NCI-H345 (cell line): ENCODE results near the gene SYNGR2.

Experiments
- DNase-seq: peaks from one replicate; lab custom pipeline; 2025; lab: John Stamatoyannopoulos, UW

The SYNGR2 gene

DNA sequence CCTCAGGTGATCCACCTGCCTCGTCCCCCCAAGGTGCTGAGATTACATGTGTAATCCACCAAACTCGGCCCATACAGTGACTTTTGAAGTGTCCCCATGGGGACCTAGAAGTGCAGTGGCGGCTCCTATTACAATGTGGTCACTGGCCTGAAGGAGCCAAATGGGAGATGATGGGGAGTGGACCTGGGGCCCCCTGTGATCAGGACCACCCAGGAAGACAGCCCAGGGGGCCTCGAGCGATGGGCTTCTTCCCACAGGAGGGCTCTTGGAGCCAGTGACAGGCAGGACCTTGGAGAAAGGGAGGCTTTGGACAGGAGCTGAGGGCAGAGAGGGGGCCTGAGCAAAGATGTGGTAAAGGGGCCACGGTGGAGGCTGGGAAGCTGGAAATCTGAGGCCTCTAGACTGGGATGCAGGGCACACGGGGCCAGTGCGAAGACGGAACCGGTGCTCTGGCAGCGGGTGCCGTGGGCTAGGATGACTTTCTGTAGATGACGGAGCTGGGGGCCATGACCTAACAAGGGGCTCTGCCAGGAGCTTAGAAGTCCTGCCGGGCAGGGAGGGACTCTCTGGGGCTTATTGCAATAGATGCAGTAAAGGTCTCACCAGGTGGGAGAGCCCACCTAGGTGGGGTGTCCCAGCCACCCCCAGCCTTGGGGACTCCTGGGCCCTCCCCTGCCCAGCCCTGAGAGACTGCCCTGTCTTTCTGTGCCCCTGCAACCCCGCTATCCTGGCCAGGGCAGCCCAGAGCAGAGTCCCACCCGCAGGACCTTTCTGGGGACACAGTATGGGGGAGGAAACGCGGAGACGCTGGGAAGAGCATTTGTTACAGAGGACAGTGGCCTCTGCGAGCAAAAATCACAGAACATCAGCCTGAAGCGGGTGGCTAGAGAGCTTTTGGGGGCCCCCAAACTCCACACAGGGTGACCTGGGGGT, 24.9 kb upstream of the SYNGR2 start:
- no peak for DNase-seq

DNA sequence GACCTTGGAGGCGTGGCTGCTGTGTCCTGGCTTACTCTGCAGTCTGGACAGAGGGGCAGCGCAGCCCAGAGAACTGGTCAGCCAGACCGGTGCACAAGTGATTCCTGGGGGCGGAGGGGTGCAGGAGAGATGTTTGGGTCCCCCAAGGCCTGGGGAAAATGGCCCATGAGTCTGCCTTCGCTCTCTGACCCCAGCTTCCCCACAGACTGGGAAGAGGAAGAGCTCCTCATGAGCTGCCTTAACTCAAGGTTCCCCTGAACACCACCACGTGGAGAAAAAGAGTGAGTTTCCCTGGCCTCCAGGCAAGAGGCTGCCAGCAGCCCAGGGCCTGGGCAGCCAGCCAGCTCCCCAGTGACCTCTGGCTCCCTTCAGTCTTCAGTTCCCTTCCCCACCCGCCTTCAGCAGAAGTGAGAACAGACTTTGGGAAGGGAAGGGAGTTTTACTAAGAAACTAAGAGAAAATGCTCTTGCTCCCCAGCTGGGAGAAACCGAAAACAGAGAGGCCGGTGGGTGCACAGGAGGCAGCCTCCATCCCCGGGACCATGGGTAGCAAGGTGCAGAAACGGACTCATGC, 24.1 kb upstream of the SYNGR2 start:
- DNase-seq, result no peak

DNA sequence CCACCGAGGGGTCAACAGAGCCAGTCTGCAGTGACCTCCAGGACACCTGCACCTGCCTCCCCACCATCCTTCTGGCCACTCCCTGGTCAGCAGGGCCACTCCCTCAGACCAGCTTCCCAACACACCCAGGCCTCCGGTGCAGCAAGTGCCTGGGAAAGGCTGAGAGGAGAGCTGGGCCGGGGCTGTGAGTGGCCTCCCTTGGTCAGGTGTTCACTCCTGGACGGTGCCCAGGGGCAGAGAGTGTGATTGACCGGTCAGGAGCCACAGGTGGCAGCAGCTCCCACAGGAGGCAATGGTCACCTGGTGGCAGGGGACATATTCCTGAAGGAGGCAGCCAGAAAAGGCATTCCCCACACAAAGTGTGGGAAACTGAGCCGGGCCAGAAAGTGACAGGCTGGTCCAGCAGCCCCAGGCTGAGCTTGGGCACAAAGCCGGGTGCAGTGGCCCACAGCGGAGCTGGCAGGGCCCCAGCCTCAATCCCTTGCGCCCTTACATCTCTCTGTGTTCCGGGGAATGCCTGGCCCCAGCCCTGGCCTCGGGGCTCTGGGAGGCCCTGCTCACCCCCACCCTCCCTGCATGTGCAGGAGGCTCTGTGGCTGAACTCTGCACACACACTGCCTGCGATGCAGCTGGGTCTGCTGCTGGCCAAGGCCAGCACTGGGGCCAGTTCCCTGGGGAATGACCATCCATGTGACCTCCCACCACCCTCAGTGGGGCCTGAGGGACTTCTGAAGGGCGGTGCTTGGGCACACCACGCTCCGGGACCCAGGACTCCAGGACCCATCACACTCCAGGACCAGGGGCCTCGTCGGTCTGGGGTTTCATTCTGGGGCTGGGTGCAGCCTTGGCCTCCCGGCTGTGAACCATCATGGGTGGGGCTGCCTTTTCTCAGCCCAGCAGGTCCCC, 23.4 kb upstream of the SYNGR2 start:
- no peak for DNase-seq

DNA sequence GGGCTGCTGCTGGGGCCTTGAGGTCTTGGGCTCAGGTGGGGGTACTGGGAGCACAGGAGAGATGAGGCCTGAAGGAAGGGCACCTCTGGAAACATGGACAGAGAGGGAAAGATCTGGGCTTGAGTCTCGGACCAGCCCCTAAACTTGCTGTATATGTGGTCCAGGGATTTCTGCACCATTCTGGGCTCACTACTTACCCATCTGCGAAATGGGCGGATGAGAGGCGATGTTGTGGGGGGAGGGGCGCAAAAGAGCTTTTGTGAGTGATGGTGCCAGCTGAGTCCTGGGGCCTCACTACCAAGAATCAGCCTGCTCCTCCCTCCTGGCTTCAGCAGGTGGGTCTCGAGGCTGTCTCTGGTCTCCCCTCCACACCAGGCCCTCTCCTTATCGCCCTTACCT, 21.9 kb upstream of the SYNGR2 start:
- no peak for DNase-seq

DNA sequence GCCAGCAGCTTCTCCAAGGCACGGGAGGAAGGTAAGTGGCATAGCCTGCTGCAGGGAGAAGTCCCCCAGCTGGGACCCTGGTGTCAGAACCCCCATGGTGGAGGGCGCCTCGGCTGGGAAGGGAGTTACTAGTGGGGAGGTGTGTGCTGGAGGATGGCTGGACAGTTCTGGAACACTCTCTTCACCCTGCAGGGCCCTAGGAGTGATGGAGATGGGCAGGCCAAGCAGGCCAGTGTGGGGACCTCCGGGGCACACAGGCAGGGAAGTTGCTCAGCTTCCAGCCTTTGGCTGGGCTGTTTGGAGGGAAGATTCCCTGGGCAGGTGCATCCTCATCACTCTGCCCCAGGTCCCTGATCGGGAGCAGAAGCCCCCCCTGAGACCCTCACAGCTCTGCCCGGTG, 21.5 kb upstream of the SYNGR2 start:
- DNase-seq, result no peak

DNA sequence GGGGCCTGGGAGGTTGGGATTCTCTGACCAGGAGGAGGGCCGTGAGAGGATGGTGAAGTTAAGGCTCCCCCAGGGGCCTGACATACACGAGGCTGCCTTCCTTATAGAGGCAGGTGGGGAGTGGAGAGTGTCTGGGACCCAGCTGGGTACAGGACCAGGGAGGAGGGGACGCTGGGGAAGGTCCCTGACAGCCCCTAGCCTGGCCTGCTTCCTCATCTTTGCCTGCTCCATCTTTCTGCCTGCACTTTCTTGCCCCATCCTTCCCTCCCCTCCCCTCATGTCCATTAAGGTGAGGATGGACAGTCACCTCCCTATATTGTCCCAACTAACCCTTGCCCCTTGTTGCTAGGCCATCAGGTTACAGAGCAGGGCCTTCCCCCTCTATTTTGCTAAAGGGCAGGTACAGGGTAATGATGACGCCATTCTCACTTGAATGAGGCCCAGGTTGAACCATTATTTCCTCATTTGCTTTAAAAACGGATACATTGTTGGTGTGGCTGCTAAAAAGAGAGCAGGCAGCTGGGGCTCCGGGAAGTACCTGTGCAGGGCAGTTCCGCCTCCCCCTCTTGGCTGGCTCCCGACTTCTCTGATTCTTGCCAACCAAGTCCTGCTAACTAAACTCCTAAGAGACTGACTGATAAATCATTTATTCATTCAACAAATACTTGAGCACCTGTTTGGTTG, 20.9 kb upstream of the SYNGR2 start:
- no peak for DNase-seq

DNA sequence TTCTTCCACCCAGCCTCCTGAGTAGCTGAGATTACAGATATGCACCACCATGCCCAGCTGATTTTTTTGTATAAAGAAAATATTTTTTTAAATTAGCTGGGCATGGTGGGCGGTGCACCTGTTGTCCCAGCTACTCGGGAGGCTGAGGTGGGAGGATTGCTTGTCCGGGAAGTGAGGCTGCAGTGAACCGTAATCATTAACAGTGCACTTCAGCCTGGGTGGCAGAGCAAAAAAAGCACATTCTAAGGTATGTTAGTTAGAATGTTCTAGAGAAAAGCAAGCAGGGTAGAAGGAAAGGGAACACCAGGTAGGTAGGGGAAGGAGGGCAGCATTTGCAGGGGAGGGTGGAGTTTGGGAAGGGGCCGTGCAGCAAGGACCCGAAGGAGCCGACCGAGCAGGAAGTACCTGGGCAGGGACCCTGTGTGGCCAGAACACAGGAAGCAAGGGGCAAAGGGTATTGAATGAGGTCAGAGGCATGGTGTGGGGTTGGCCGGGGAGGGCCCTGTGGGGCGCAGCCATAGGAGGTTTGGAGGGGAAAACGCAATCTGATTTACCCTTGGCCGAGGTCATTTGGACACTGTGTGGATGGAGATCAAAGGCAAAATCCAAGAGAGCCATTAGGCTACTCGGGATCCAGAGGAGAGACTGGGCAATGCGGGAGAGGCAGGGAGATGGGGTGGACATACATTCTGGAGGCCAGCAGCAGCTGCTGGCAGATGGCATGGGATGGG, 19.9 kb upstream of the SYNGR2 start:
- no peak for DNase-seq

DNA sequence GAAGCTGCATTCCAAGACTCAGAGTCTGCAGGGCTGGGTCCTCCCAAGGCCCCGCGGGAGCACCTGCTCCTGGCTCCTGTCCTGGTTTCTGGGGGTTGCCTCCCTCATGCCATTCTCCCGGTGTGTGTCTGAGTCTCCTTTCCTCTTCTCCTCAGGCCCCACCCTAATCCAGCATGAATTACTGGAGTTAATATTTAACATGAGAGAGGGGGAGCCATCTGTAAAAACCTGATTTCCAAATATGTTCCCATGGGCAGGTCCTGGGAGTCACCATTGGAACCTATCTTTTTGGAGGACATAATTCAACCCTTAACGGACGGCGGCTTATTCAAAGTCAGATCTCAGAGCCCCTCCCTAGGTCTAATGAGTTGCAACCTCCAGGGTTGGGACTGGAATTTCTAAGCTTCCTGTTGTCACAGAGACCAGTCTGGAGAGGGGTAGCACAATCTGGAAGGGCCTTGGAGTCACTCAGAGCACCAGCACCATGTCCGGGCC, 16.8 kb upstream of the SYNGR2 start:
- no peak for DNase-seq

DNA sequence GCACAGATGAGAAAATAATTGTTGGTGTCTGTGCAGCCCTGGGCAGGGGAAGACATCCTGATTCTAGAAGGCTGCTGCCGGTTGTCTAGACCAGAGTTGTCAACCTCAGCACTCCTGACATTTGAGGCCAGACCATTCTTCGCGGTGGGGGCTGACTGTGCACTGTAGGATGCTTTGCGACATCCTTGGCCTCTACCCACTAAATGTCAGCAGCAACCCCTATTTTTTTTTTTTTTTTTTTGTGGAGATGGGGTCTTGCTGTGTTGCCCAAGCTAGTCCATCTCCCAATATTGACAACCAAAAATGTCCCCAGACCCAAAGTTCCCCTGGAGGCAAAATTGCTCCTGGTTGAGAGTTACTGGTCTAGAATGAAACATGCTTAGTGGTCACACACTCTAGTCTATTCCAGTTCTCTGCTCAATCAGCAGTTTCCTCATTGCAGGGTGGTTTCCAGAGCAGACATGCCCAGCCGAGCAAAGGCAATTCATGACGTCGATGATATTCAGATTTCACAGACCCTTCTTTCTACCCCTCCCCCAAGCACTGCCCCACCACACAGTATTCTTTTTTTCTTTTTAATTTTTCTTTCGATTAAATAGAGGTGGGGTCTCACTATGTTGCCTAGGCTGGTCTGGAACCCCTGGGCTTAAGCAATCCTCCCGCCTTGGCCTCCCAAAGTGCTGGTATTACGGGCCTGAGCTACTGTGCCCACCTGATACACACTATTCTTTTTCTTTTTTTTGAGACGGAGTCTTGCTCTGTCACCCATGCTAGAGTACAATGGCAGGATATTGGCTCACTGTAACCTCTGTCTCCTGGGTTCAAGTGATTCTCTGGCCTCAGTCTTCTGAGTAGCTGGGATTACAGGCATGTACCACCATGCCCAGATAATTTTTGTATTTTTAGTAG, 13.2 kb upstream of the SYNGR2 start:
- no peak for DNase-seq

DNA sequence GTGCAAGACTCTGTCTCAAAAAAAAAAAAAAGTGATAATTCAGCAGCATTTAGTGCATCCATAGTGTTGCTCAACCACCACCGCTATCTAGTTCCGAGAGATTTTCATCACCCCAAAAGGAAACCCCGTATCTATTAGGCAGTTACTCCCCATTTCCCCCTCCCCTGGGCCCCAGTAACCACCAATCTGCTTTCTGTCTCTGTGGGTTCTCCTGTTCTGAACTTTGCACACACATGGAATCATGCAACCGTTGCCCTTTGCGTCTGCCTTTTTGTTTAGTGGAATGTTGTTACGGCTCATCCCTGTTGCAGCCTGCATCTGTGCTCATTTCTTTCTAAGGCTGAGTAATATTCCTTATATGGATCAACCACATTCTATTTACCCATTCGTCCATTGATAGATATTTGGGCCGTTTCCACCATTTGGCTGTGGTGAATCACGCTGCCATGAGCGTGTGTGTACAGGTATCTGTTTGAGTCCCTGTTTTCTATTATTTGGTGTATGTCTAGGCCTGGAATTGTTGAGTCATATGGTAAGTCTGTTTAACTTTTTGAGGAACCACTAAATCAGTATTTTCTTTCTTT, 8.7 kb upstream of the SYNGR2 start:
- DNase-seq, result no peak

DNA sequence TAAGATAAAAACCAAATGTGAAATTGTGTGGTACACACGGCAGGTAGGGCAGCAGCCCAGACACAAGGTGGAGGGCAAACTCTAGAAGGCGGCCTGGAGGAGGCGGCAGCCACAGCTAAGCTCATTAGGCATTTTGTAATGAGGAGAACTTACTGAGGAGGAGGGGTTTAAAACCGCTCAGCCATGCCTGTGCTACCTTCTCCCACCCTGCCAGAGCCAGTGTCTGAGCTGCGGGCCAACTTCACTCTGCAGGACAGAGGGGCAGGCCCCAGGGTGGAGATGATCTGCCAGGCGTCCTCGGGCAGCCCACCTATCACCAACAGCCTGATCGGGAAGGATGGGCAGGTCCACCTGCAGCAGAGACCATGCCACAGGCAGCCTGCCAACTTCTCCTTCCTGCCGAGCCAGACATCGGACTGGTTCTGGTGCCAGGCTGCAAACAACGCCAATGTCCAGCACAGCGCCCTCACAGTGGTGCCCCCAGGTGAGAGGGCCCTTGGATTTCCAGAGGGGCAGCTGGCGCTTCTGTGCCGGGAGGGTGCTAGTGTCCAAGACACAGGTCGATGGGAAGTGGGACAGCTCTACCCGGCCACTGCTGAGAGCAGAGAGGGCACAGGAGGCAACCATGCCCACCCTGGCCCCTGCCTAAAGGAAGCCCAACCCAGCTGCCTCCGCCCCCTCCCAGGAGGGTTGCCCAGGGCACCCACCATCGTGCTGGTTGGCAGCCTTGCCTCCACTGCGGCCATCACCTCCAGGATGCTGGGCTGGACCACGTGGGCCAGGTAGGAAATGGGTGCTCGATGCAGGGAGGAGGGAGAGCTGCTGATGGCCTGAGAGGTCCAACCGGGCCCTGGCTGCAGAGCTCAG, 4.3 kb upstream of the SYNGR2 start:
- DNase-seq, result no peak

DNA sequence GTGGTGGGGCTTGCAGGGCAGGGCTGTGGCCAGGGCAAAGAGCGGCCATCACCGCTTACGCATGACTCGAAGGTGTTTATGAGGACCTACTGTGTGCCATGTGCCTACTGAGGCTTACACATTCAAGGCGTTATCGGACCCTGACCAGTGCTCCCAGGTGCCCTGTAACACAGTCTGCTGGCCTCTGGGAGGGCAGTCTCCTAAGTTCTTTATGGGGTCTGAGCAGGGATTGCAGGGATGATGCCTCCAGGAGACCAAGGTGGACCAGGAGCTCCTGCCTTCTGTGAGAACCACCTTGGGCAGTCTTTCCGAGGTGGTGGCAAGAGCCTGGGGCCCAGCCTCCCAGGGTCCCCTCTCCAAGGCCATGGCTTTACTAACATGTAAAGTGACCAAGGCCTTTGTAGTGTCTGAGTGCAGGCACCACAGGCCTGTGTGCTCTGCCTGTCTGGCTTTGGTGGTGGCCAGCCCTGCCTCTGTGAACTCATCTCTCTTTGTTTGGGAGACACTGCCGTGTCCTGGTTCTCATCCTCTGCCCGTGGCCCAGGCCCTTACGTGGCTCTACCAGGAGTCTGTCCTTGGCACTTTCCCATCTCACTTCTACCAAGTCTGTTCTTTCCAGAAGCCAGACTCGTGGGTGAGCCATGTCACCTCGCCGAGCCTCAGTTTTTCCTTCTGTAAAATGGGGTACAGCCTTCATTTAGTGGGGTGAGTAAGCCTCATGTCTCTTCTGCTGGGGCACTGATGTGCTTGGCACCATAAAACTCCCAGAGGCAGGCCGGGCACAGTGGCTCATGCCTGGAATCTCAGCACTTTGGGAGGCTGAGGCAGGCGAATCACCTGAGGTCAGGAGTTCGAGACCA, 3.4 kb upstream of the SYNGR2 start:
- DNase-seq, result no peak

DNA sequence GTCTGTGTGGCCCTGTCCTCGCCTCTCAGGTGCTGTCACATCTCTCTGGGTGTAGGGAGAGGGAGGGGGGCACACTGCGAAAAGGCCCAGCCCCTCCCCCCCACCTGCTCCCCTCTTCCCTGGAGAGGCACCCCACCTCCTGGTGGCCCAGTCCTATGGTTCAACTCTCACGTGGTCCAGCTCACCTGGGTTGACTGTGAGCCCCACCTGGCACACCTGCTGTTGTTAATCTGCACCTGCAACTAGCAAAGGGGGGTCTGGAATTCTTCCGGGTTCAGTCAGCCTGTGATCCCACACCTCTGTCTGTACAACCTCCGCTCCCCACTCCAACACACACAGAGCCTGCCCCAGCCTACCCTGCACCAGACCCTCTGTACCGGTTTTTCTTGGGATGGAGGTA, 2.0 kb upstream of the SYNGR2 start:
- peak; percentile 33 for DNase-seq

DNA sequence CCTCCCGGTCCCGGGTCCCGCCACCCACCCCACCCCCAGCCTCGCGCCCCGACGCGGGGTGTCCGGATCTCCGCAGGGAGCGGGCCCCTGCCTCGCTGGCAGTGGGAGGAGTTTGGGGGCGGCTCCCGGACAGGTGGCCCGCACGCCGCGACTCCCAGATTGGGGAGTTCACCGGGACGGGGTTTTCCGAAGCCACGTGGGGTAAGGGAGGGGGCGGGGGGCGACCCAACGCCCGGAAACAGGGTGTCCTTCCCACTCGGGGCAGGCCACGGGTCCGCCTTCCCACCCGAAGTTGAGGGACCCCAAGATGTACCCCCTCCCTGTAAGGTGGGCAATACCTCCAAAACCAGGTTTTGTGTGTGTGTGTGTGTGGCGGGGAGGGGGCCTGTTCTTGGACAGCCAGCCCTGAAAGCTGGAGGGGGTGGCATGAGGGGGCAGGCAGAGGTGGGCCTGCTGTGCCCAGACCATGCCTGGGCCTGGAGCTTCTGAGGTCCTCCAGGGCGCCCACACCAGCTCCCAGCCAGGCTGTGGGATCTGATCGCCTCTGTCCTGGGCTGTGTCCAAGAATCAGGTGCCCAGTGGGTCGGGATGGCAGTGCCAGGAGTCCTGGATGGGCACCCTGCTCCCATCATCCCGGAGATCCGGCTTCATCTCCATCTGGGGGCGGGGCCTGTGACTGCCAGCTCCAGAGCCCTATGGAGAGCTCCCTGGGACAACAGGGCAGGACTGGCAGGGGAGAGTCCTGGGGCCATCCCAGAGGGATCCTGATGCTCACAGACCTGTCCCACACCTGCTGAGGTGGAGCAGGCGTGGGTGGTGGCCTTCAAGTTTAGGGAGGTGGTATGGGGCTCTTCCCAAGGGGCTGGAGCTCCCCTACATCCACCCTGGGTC, 767 bp downstream of the SYNGR2 start:
- DNase-seq, result peak; percentile 73

DNA sequence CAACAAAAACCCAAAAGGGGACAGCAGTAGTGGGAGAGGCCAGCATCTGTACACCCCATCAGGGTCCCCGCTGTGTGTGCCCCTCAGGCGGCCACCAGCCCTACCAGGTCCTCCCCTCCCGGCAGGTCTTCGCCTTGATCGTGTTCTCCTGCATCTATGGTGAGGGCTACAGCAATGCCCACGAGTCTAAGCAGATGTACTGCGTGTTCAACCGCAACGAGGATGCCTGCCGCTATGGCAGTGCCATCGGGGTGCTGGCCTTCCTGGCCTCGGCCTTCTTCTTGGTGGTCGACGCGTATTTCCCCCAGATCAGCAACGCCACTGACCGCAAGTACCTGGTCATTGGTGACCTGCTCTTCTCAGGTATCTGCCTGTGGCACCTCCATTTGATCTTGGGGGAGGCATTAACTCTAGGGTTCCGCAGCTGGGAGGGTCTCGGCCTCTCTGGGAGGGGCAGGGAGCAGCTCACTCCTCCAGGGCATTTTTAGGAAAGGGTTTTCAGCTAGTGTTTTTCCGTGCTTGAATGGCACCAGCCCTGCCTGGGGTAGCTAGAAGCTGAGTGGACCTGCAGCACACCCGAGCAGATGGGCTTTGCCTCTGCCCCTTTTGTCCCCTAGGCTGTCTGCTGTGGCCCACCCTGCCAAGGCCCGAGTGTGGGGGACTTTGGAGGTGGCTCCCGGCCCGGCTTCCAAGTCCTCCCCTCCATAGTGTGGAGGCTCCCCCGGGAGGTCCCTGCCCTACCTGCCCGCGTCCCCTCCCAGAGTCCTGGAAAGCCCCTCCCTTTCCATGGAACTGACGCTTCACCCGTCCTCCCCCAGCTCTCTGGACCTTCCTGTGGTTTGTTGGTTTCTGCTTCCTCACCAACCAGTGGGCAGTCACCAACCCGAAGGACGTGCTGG, 2.6 kb downstream of the SYNGR2 start:
- DNase-seq, result no peak
